HepG2 (cell line): ENCODE data around the gene UTS2R. TPM values are rescaled to one million over a fixed set of nuclear protein-coding genes. Genes with fewer than 3 reads are reported as not detected.

Source experiments
- EED ChIP-seq: sonication (generic); formaldehyde crosslinking; IDR thresholded peaks from 2 replicates; pipeline ENCODE4 v1.5.0; 2020; ENCODE audit warnings: mild to moderate bottlenecking, missing genetic modification reagents
- EHMT2 ChIP-seq: fragments of 200-600 bp; sonication (generic); IDR thresholded peaks from 2 replicates; pipeline ENCODE4 v1.7.0; 2017; ENCODE audit warnings: antibody characterized with exemption, low read depth, low read length, borderline replicate concordance
- GATA4 ChIP-seq: sonication (generic); IDR thresholded peaks from 2 replicates; pipeline ENCODE4 v1.6.1; 2016; ENCODE audit warnings: antibody characterized with exemption, low read depth, borderline replicate concordance
- HMG20A ChIP-seq: IDR thresholded peaks from 2 replicates; pipeline ENCODE4 v1.6.1; 2016; ENCODE audit warnings: borderline replicate concordance
- PBX2 ChIP-seq: IDR thresholded peaks from 2 replicates; pipeline ENCODE4 v1.6.1; 2016; ENCODE audit warnings: control low read depth
- PRMT3 ChIP-seq: sonication (generic); formaldehyde crosslinking; IDR thresholded peaks from 2 replicates; pipeline ENCODE4 v1.8.1; 2022; ENCODE audit warnings: low read depth, mild to moderate bottlenecking, moderate library complexity, missing genetic modification reagents, borderline replicate concordance
- SNAPC2 ChIP-seq: sonication (generic); formaldehyde crosslinking; IDR thresholded peaks from 2 replicates; pipeline ENCODE4 v1.8.1; 2022; ENCODE audit warnings: mild to moderate bottlenecking, missing genetic modification reagents
- ZBTB46 ChIP-seq: sonication (generic); formaldehyde crosslinking; IDR thresholded peaks from 2 replicates; pipeline ENCODE4 v1.4.0; 2020; ENCODE audit warnings: mild to moderate bottlenecking, missing genetic modification reagents, borderline replicate concordance
- ZBTB49 ChIP-seq: sonication (generic); formaldehyde crosslinking; IDR thresholded peaks from 2 replicates; pipeline ENCODE4 v1.4.0; 2020; ENCODE audit warnings: missing genetic modification reagents, borderline replicate concordance
- ZNF251 ChIP-seq: sonication (generic); formaldehyde crosslinking; IDR thresholded peaks from 2 replicates; pipeline ENCODE4 v1.9.0; 2021; ENCODE audit warnings: mild to moderate bottlenecking, missing genetic modification reagents
- ZNF503 ChIP-seq: sonication (generic); formaldehyde crosslinking; IDR thresholded peaks from 2 replicates; pipeline ENCODE4 v1.4.0; 2020; ENCODE audit warnings: missing genetic modification reagents
- ZNF839 ChIP-seq: sonication (generic); formaldehyde crosslinking; IDR thresholded peaks from 2 replicates; pipeline ENCODE4 v1.4.0; 2020; ENCODE audit warnings: missing genetic modification reagents, mild to moderate bottlenecking, borderline replicate concordance
- polyA plus RNA-seq, 8 experiments: library from polyadenylated mRNA; depleted of rRNA in 3 of 8; stranded (reverse) in 7 of 8; unstranded in 1 of 8; fragments of >200 nt; fragmentation: Illumina TruSeq in 4 of 8; extraction: Trizol in 4 of 8; gene quantifications; 2 replicates each; pipeline versions ENCODE4 v1.2.1 to v1.2.3, GENCODE V29; 2011 to 2016; ENCODE audit warnings: low read depth in 4 of 8, missing spikeins in 1 of 8, mixed read lengths in 1 of 8; ENCODE audit not compliant: insufficient read depth in 1 of 8
- total RNA-seq, 5 experiments: library from RNA; depleted of rRNA; stranded (reverse); fragments of >200 nt; fragmentation: Illumina TruSeq; extraction: Trizol; gene quantifications; 2 replicates each; pipeline ENCODE4 v1.2.3, GENCODE V29; 2016; ENCODE audit warnings: low read depth in 1 of 5
- TF ChIP-seq, protein P1 (sequence below): sonication (generic); formaldehyde crosslinking; IDR thresholded peaks from 2 replicates; pipeline ENCODE4 v1.5.1; 2020; ENCODE audit warnings: missing genetic modification reagents, mild to moderate bottlenecking, borderline replicate concordance
- TF ChIP-seq, protein P2 (sequence below): sonication (generic); formaldehyde crosslinking; IDR thresholded peaks from 2 replicates; pipeline ENCODE4 v1.4.0; 2020; ENCODE audit warnings: missing genetic modification reagents, mild to moderate bottlenecking, borderline replicate concordance
- TF ChIP-seq, protein P3 (sequence below): sonication (generic); formaldehyde crosslinking; IDR thresholded peaks from 2 replicates; pipeline ENCODE4 v1.5.1; 2020; ENCODE audit warnings: mild to moderate bottlenecking, moderate library complexity, missing genetic modification reagents

UTS2R gene
- total and polyA plus RNA-seq, 2 of the 13 experiments (the other 11 are each of a cell fraction or from before 2014, with no cell fraction given), result 0.13 to 0.15 TPM

DNA sequence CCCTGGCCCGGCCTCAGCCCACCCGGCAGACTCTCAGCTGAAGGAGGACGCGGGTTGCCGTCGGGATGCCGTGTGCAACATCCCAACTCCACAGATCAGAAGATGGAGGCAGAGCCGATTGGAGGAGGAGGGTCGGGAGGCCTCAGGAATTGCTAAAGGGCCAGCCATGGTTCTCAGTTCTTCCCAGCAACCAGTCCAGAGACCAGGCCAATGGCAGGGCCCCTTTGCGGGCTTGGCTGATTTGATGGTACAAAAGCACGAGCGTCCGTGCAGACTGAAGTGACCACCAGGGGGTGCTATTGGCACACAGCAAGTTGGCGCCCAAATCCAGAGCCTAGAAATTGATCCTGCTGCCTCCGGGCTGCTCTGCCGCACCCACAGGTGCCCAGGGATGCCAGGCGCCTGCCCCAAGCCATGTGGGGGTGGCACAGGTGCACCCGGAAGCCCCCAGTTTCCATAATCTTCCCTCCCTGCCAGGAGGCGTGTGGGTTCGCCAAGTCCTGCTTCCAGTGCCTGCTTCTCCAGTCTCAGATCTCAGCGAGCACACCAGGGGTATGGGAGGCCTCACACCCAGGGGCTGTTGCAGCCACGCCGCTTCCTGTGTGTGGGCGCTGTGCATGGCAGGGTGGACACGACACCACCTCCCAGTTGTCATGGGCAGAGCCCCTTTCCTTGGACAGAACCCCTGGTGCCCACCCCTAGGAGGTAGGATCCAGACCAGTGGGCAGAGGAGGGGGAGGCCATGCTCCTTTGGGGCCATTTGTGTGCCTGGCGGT lies 19.7 kb upstream of the UTS2R start (continued):
- 0 out of 2 replicates have a peak, but pooled peaks have one; percentile 63 for TF ChIP-seq ZBTB46 (CRISPR knock-in tag)
- no peak for TF ChIP-seq GATA4
- TF ChIP-seq ZNF839 (CRISPR knock-in tag), result peak; percentile 95; the same call in 1 of the 2 replicates
- TF ChIP-seq ZNF503 (CRISPR knock-in tag), result no peak
- no peak for TF ChIP-seq ZBTB49
- no peak for TF ChIP-seq EED (CRISPR knock-in tag)
- no peak for TF ChIP-seq EHMT2
- TF ChIP-seq, protein P1, sequence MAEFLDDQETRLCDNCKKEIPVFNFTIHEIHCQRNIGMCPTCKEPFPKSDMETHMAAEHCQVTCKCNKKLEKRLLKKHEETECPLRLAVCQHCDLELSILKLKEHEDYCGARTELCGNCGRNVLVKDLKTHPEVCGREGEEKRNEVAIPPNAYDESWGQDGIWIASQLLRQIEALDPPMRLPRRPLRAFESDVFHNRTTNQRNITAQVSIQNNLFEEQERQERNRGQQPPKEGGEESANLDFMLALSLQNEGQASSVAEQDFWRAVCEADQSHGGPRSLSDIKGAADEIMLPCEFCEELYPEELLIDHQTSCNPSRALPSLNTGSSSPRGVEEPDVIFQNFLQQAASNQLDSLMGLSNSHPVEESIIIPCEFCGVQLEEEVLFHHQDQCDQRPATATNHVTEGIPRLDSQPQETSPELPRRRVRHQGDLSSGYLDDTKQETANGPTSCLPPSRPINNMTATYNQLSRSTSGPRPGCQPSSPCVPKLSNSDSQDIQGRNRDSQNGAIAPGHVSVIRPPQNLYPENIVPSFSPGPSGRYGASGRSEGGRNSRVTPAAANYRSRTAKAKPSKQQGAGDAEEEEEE, result no peak
- no peak for TF ChIP-seq PBX2
- TF ChIP-seq, protein P2, sequence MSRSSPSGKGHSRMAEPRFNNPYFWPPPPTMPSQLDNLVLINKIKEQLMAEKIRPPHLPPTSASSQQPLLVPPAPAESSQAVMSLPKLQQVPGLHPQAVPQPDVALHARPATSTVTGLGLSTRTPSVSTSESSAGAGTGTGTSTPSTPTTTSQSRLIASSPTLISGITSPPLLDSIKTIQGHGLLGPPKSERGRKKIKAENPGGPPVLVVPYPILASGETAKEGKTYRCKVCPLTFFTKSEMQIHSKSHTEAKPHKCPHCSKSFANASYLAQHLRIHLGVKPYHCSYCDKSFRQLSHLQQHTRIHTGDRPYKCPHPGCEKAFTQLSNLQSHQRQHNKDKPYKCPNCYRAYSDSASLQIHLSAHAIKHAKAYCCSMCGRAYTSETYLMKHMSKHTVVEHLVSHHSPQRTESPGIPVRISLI, result peak; percentile 45; the same call in 1 of the 2 replicates
- TF ChIP-seq SNAPC2 (CRISPR knock-in tag), result no peak
- TF ChIP-seq, protein P3, sequence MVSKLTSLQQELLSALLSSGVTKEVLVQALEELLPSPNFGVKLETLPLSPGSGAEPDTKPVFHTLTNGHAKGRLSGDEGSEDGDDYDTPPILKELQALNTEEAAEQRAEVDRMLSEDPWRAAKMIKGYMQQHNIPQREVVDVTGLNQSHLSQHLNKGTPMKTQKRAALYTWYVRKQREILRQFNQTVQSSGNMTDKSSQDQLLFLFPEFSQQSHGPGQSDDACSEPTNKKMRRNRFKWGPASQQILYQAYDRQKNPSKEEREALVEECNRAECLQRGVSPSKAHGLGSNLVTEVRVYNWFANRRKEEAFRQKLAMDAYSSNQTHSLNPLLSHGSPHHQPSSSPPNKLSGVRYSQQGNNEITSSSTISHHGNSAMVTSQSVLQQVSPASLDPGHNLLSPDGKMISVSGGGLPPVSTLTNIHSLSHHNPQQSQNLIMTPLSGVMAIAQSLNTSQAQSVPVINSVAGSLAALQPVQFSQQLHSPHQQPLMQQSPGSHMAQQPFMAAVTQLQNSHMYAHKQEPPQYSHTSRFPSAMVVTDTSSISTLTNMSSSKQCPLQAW (CRISPR knock-in tag), result peak; percentile 62
- TF ChIP-seq PRMT3 (CRISPR knock-in tag), result no peak
- TF ChIP-seq HMG20A (CRISPR knock-in tag), result no peak; the same call in 1 of the 2 replicates
- peak; percentile 71; the same call in 1 of the 2 replicates for TF ChIP-seq ZNF251 (CRISPR knock-in tag)
